ENCODE results near the gene PSAPL1.
A peak's percentile ranks its signal among the peaks of the same experiment; 100 is the strongest.

PSAPL1 gene, protein sequence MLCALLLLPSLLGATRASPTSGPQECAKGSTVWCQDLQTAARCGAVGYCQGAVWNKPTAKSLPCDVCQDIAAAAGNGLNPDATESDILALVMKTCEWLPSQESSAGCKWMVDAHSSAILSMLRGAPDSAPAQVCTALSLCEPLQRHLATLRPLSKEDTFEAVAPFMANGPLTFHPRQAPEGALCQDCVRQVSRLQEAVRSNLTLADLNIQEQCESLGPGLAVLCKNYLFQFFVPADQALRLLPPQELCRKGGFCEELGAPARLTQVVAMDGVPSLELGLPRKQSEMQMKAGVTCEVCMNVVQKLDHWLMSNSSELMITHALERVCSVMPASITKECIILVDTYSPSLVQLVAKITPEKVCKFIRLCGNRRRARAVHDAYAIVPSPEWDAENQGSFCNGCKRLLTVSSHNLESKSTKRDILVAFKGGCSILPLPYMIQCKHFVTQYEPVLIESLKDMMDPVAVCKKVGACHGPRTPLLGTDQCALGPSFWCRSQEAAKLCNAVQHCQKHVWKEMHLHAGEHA

DNA sequence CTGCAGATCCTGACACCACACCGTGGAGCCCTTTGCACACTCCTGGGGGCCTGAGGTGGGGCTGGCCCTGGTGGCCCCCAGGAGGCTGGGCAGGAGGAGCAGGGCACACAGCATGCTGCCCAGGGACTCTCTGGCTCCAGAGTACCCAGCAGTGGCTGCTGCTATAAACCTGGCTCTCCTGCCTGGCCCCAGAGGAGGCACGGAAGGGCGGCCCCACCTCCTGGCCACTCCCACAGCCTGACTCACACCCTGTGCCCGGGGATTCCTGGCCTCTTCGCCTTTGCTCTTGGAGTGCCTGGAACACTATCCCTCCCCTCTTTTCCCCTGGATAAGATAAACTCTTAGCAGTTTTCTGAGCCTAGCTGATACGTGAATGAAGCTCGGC lies at the start of gene PSAPL1:
Gene PSAPL1, minus strand, starts transcription at position 165 of the 385 bp plus-strand sequence. Its CDS starts 51 bp downstream, at position 114.
- DNase-seq (ENCODE audit: low read depth): peak; percentile 31
- TF ChIP-seq, protein P1, sequence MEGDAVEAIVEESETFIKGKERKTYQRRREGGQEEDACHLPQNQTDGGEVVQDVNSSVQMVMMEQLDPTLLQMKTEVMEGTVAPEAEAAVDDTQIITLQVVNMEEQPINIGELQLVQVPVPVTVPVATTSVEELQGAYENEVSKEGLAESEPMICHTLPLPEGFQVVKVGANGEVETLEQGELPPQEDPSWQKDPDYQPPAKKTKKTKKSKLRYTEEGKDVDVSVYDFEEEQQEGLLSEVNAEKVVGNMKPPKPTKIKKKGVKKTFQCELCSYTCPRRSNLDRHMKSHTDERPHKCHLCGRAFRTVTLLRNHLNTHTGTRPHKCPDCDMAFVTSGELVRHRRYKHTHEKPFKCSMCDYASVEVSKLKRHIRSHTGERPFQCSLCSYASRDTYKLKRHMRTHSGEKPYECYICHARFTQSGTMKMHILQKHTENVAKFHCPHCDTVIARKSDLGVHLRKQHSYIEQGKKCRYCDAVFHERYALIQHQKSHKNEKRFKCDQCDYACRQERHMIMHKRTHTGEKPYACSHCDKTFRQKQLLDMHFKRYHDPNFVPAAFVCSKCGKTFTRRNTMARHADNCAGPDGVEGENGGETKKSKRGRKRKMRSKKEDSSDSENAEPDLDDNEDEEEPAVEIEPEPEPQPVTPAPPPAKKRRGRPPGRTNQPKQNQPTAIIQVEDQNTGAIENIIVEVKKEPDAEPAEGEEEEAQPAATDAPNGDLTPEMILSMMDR (conservative IDR thresholded peaks at IDR 0.05; ENCODE audit: low read depth, low read length): no peak
- H3K4me3 ChIP-seq (ENCODE audit: low read depth, low read length): no peak within 1 kb of the TSS

DNA sequence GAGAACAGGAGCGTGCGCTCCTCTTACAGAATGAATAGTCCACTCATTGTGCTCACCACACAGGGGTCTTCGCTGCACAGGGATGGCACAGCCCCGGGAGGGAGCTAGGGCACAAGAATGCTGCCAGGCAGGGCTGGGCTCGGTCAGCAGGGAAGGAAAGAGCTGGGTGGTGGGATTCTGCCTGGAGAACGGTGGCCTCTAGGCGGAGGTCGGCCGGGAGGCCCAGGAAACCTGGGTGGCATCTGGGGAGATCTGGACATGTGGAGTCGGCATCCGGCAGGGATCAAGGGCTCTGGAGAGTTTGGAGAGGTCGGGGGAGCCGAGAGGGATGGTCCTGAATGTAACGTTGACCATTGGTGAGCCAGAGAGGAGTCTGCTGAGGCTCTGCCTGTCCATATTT lies 46.5 kb upstream of the PSAPL1 start:
- DNase-seq (ENCODE audit: low read depth): no peak
- no peak overlapping the region for H3K4me3 ChIP-seq (ENCODE audit: low read depth, low read length)
- TF ChIP-seq, protein P1 (conservative IDR thresholded peaks at IDR 0.05; ENCODE audit: low read depth, low read length): no peak

DNA sequence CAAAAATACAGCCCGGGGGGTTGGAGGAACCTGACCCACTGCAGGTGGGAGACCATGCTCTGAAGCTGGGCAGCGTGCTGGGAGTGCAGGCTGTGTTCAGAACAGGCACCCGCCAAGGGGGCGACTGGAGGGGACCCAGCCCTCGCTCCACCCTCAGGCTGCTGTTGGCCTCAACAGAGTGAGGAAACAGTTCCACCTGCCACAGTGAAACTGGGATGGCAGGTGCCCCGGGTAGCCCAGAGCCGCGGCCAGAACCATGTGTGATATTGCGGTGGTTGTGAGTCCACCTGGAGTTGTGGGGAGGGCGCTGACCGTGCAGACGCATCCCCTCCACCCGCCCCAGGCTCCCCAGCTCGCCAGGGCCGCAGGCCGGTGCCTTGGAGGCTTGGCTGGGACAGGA lies 45.7 kb upstream of the PSAPL1 start:
- TF ChIP-seq, protein P1 (conservative IDR thresholded peaks at IDR 0.05; ENCODE audit: low read depth, low read length): no peak
- H3K4me3 ChIP-seq (ENCODE audit: low read depth, low read length): no peak overlapping the region
- DNase-seq (ENCODE audit: low read depth): no peak

DNA sequence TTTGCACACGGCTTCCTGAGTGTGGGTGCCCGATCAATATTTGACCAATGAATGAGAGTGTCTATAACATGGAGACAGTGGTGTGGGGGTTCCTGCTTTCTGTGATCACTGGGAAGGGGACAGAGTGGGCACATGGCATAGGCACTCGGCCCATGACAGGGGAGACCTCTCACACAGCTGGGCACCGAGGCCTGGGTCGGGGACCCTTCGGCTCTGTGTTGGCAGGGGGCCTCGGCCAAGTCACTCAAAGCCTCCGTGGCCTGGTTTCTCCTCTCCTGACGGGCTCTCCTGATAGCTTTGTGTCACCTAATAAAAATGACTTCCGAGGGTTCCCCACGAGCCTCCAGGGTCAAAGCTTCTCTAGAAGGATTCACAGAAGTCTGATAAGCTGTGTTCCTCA lies 43.9 kb upstream of the PSAPL1 start:
- TF ChIP-seq, protein P1 (conservative IDR thresholded peaks at IDR 0.05; ENCODE audit: low read depth, low read length): no peak

DNA sequence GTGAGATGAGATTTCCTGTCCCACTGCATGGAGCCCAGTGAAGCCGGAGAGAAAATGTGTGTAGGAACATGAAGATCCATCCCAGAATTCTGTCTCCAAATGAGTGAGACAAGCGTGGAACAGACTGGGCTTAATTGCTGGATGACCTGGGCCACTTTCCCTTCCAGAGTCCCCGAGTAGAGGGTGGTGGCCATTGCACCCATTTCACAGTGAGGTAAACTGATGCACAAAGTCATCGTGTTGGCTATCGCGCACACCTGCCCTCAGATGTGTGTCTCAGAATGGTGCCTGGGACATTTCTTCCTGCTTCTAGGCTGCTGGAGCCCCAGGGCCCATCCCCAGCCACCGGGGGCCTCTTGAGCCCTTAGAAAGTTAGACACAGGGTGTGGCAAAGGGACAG lies 43.0 kb upstream of the PSAPL1 start:
- H3K4me3 ChIP-seq (ENCODE audit: low read depth, low read length): no peak overlapping the region
- DNase-seq (ENCODE audit: low read depth): no peak
- TF ChIP-seq, protein P1 (conservative IDR thresholded peaks at IDR 0.05; ENCODE audit: low read depth, low read length): no peak

More for the DNA sequence above, 43.9 kb upstream of the PSAPL1 start:
- H3K4me3 ChIP-seq (ENCODE audit: low read depth, low read length): no peak overlapping the region
- DNase-seq (ENCODE audit: low read depth): no peak

DNA sequence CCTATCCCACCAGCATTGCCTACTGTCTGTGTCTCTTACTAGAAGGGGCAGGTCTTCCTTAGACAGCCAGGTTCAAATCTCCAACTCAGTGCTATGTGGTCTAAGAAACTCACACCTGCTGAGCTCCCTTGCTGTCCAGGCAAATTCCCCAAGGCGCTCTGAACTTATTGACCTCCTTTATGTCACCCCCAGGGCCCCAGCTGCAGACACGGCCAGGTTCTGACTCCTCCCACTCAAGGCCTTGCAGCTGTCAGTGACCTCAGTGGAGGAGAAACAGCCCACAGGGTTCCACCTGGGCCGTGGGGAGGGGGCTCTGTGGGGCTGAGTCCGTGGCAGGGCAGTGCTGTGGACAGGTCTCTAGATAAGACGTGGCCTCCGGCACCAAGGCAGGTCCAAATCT lies 42.1 kb upstream of the PSAPL1 start:
- TF ChIP-seq, protein P1 (conservative IDR thresholded peaks at IDR 0.05; ENCODE audit: low read depth, low read length): no peak
- DNase-seq (ENCODE audit: low read depth): no peak
- no peak overlapping the region for H3K4me3 ChIP-seq (ENCODE audit: low read depth, low read length)

DNA sequence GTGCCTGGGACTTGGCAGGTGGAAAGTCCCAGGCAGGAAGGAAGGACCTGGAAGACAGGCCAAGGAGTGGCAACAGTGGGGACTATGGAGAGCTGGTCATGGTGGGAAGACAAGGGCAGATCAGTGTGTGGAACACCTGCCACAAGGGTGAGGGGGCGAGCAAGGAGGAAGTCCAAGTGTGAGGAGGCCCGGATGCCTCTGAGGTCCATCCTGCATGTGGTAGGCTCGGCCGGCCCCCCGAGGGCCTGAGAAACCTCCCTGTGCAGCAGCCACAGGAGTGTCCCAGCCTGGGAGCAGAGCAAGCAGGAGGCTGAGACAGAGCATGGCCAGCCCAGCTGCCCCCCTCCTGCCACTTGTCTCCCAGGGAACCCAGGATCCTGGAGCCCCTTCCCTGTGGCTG lies 40.5 kb upstream of the PSAPL1 start:
- DNase-seq (ENCODE audit: low read depth): no peak
- TF ChIP-seq, protein P1 (conservative IDR thresholded peaks at IDR 0.05; ENCODE audit: low read depth, low read length): no peak
- no peak overlapping the region for H3K4me3 ChIP-seq (ENCODE audit: low read depth, low read length)

Measured in choroid plexus epithelial cell (primary cell).